Testis (tissue), 2 donors: ENCODE data around the gene OR51F2.

Experiments used
- CTCF ChIP-seq, 3 experiments: fragments of 450-650 bp in 2 of 3; fragments of 200-600 bp in 1 of 3; sonication (generic) in 1 of 3; IDR thresholded peaks; one replicate each; pipeline ENCODE4 v1.5.1; 2016 to 2019; ENCODE audit warnings: antibody characterized with exemption in 3 of 3, mild to moderate bottlenecking in 2 of 3, moderate library complexity in 1 of 3
- POLR2A ChIP-seq: fragments of 450-650 bp; IDR thresholded peaks from one replicate; pipeline ENCODE4 v1.6.1; 2017; ENCODE audit warnings: antibody characterized with exemption, mild to moderate bottlenecking, moderate library complexity

- no peak for TF ChIP-seq CTCF (IDR thresholded peaks at IDR 0.05)
- TF ChIP-seq POLR2A = no peak
Measured at GRCh38 chr11:4863876-4864275, 42.8 kb downstream of the OR51F2 start.
